Gastroesophageal sphincter (tissue), 4 donors: Measurements from ENCODE around the gene ARHGAP20. TPM values are rescaled to one million over a fixed set of nuclear protein-coding genes. Genes with fewer than 3 reads are reported as not detected.

Source experiments
- ATAC-seq: fragments of 150-250 bp; one replicate; pipeline ENCODE4 v1.9.1; 2016; ENCODE audit warnings: mild to moderate bottlenecking, moderate library complexity
- H3K27ac ChIP-seq, 4 donors: fragments of 200-600 bp; sonication (generic) in 3 of 4; 1 replicate in 3 of 4; 2 replicates in 1 of 4; pipeline ENCODE4 v1.5.1; 2016 to 2019
- H3K27me3 ChIP-seq: fragments of 200-600 bp; sonication (generic); one replicate; pipeline ENCODE4 v1.5.1; 2019
- H3K36me3 ChIP-seq, 2 donors: fragments of 200-600 bp; sonication (generic); one replicate each; pipeline ENCODE4 v1.5.1; 2019; ENCODE audit warnings: control low read depth in 1 of 2
- H3K4me1 ChIP-seq, 3 donors: fragments of 200-600 bp; sonication (generic); 1 replicate in 2 of 3; 2 replicates in 1 of 3; pipeline ENCODE4 v1.5.1; 2016 to 2019; ENCODE audit warnings: control low read depth in 2 of 3
- H3K4me3 ChIP-seq, 2 donors: fragments of 200-600 bp; sonication (generic); one replicate each; pipeline ENCODE4 v1.5.1; 2019; ENCODE audit warnings: mild to moderate bottlenecking in 1 of 2, moderate library complexity in 1 of 2
- H3K9me3 ChIP-seq, 3 donors: fragments of 200-600 bp; sonication (generic); one replicate each; pipeline ENCODE4 v1.5.1; 2017 to 2019; ENCODE audit warnings: control low read depth in 2 of 3
- EP300 ChIP-seq: sonication (generic); formaldehyde crosslinking; IDR thresholded peaks from one replicate; pipeline ENCODE4 v1.6.1; 2017; ENCODE audit warnings: antibody characterized with exemption, mild to moderate bottlenecking
- POLR2A ChIP-seq, 2 donors: fragments of 450-650 bp; IDR thresholded peaks; one replicate each; pipeline ENCODE4 v1.6.1; 2017; ENCODE audit warnings: antibody characterized with exemption in 2 of 2, mild to moderate bottlenecking in 2 of 2, moderate library complexity in 1 of 2
- POLR2AphosphoS5 ChIP-seq: sonication (generic); formaldehyde crosslinking; IDR thresholded peaks from one replicate; pipeline ENCODE4 v1.6.1; 2017; ENCODE audit warnings: antibody characterized with exemption
- WGBS, 2 donors: methylation state at CpG; one replicate each; pipeline ENCODE4 v1.1.5; 2018; ENCODE audit warnings: low coverage in 1 of 2; 5-methylcytosine and 5-hydroxymethylcytosine counted together
- total RNA-seq, 4 donors: library from RNA; depleted of rRNA; stranded (reverse); fragments of >200 nt; gene quantifications; one replicate each; pipeline ENCODE4 v1.1.0, GENCODE V29; 2016
- TF ChIP-seq, protein P1 (sequence below), 4 experiments: fragments of 200-600 bp in 2 of 4; fragments of 450-650 bp in 2 of 4; sonication (generic) in 1 of 4; IDR thresholded peaks; one replicate each; pipeline ENCODE4 v1.5.1; 2017 to 2019; ENCODE audit warnings: antibody characterized with exemption in 4 of 4, mild to moderate bottlenecking in 2 of 4, moderate library complexity in 2 of 4

ARHGAP20 gene
- total RNA-seq, 4 donors from 2014 or later = 5.3 to 34.6 (median 7.0) TPM

DNA sequence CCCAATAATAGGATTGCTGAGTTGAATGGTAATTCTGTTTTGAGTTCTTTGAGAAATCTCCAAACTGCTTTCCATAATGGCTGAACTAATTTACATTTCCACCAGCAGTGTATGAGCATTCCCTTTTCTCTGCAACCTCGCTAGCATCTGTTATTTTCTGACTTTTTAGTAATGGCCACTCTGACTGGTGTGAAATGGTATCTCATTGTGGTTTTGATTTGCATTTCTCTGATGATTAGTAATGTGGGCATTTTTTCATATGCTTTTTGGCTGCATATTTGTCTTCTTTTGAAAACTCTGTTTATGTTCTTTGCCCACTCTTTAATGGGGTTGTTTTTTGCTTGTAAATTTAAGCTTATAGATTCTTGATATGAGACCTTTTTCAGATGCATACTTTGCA, 185.1 kb downstream of the ARHGAP20 start:
- Histone ChIP-seq H3K36me3 (no peaks in the 10 kb centered on the region), H3K27me3 (no peaks in the 10 kb centered on the region), H3K4me1 (peaks cover 0 to 5% (median 0%) of the 10 kb centered on the region in 3 donors), H3K27ac (no peak overlapping the region), H3K4me3 (no peak overlapping the region), H3K9me3 (peaks cover 0 to 12% (median 0%) of the 10 kb centered on the region in 3 donors)
- no peak for TF ChIP-seq POLR2AphosphoS5
- TF ChIP-seq POLR2A (IDR thresholded peaks at IDR 0.05) = no peak
- TF ChIP-seq EP300 = no peak
- TF ChIP-seq, protein P1, sequence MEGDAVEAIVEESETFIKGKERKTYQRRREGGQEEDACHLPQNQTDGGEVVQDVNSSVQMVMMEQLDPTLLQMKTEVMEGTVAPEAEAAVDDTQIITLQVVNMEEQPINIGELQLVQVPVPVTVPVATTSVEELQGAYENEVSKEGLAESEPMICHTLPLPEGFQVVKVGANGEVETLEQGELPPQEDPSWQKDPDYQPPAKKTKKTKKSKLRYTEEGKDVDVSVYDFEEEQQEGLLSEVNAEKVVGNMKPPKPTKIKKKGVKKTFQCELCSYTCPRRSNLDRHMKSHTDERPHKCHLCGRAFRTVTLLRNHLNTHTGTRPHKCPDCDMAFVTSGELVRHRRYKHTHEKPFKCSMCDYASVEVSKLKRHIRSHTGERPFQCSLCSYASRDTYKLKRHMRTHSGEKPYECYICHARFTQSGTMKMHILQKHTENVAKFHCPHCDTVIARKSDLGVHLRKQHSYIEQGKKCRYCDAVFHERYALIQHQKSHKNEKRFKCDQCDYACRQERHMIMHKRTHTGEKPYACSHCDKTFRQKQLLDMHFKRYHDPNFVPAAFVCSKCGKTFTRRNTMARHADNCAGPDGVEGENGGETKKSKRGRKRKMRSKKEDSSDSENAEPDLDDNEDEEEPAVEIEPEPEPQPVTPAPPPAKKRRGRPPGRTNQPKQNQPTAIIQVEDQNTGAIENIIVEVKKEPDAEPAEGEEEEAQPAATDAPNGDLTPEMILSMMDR (IDR thresholded peaks at IDR 0.05) = no peak
- no peak for ATAC-seq
- WGBS, 2 donors = 100% methylated on average over 1 of the region's 1 CpG; no CpG with 5 or more reads in 1 of the 2 donors
